COLO668 (cell line): ENCODE results near the gene EEF1AKMT1.
"Not testable (repeated sequence)": the region's sequence is repeated elsewhere in the genome, so short reads cannot be mapped to it uniquely, and the experiment has no call there.

Source experiments
- DNase-seq: peaks from one replicate; lab custom pipeline; 2025; ENCODE audit not compliant: unreplicated experiment; lab: John Stamatoyannopoulos, UW

EEF1AKMT1 gene

GRCh38 chr13:20779405-20779804 is 5.6 kb upstream of the EEF1AKMT1 start:
- no peak for DNase-seq

- no peak for DNase-seq
These were observed 4.5 kb upstream of the EEF1AKMT1 start for GRCh38 chr13:20778311-20778710.

GRCh38 chr13:20776751-20777150 is 3.0 kb upstream of the EEF1AKMT1 start:
- no peak for DNase-seq

- no peak for DNase-seq
These were observed 2.2 kb upstream of the EEF1AKMT1 start for GRCh38 chr13:20775961-20776360.

GRCh38 chr13:20774746-20775145 is 985 bp upstream of the EEF1AKMT1 start:
- DNase-seq: no peak

GRCh38 chr13:20772401-20773131 is 1.2 kb downstream of the EEF1AKMT1 start:
- DNase-seq: no peak

- no peak for DNase-seq
These were observed 3.9 kb downstream of the EEF1AKMT1 start for GRCh38 chr13:20769834-20770233.

- no peak for DNase-seq
These were observed 4.7 kb downstream of the EEF1AKMT1 start for GRCh38 chr13:20769091-20769490.

- DNase-seq: no peak
These were observed 6.3 kb downstream of the EEF1AKMT1 start for GRCh38 chr13:20767309-20767943.

GRCh38 chr13:20760872-20761271 is 12.9 kb downstream of the EEF1AKMT1 start:
- DNase-seq: no peak

GRCh38 chr13:20754009-20754408 is 19.8 kb downstream of the EEF1AKMT1 start:
- DNase-seq: no peak

- DNase-seq: no peak
These were observed 24.4 kb downstream of the EEF1AKMT1 start for GRCh38 chr13:20749377-20749776.

GRCh38 chr13:20743830-20744404 is 29.8 kb downstream of the EEF1AKMT1 start:
- DNase-seq: not testable (repeated sequence)

- DNase-seq: no peak
These were observed 33.7 kb downstream of the EEF1AKMT1 start for GRCh38 chr13:20740021-20740420.

GRCh38 chr13:20738616-20739015 is 35.1 kb downstream of the EEF1AKMT1 start:
- DNase-seq: no peak

- DNase-seq: no peak
These were observed 43.9 kb downstream of the EEF1AKMT1 start for GRCh38 chr13:20729633-20730585.

GRCh38 chr13:20728579-20729311 is 45.0 kb downstream of the EEF1AKMT1 start:
- DNase-seq: no peak

GRCh38 chr13:20727856-20728255 is 45.9 kb downstream of the EEF1AKMT1 start:
- no peak for DNase-seq

GRCh38 chr13:20721454-20722357 is 52.1 kb downstream of the EEF1AKMT1 start:
- peak; percentile 84 for DNase-seq
